GM19397 (cell line): Measurements from ENCODE around the gene CSNK1G2.

Source experiments
- ATAC-seq: cut with Tn5 transposase; IDR thresholded peaks from one replicate; pipeline ENCODE4 v1.9.1; 2021; ENCODE audit warnings: mild to moderate bottlenecking, moderate library complexity; ENCODE audit not compliant: unreplicated experiment

The CSNK1G2 gene

GRCh38 chr19:1943661-1944087 lies 2.7 kb downstream of the CSNK1G2 start:
- no peak for ATAC-seq

GRCh38 chr19:1944088-1944915 lies 3.3 kb downstream of the CSNK1G2 start:
- ATAC-seq: no peak

DNA sequence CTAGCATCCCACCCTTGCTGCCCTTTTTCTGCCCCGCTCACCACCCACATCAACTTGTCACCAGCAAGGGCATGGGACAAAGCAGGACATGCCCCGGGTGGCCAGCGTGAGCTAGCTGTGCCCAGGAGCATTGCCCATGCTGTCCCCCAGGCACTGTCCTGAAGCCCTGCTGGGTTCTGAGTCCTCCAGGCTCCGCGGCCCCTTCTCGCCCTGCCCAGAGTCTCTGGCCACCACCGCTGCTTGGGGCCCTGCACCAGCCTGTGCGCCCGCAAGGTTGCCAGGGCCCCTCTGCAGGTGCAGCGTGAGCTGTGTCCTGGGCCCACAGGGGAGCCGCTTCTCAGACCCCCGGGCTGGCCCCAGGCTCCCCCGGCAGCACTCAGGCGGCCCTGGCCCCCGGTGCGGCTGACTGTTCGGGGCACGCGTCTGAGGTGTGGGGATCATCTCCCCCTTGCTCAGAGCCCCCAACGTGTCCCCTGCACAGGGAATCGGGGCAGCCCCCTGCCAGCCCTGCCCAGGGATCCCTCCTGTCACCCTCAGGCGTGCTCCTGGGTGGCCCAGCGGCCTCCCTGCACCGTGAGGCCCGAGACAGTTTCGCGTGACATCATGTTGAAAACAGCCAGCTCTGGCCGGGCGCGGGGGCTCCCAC lies 4.1 kb downstream of the CSNK1G2 start:
- ATAC-seq: no peak

GRCh38 chr19:1945899-1946298 lies 4.9 kb downstream of the CSNK1G2 start:
- no peak for ATAC-seq

GRCh38 chr19:1947651-1948209 lies 6.8 kb downstream of the CSNK1G2 start:
- no peak for ATAC-seq

GRCh38 chr19:1949304-1950101 lies 8.5 kb downstream of the CSNK1G2 start:
- no peak for ATAC-seq

- no peak for ATAC-seq
Observed at GRCh38 chr19:1950640-1951039, 9.7 kb downstream of the CSNK1G2 start.

GRCh38 chr19:1952635-1953034 lies 11.7 kb downstream of the CSNK1G2 start:
- no peak for ATAC-seq

DNA sequence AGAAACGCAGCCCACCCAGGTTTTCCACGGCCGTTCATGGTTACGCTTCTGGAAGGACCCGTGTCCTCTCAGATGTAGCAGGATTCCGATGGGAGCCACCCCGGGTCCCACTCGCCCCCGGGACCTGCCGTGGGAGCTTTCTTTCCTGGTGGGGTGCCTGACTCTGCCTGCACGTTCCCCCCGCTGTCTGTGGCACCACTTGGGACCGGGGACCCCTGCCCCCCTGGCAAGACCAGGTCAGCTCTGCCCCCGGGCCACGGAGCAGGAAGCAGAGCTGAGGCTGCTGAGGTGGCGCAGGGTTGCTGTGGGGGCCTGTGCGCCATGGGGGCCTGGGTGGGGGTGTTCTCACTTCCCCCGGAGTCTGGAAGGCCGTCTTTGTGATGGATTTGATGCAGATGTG lies 12.1 kb downstream of the CSNK1G2 start:
- no peak for ATAC-seq

DNA sequence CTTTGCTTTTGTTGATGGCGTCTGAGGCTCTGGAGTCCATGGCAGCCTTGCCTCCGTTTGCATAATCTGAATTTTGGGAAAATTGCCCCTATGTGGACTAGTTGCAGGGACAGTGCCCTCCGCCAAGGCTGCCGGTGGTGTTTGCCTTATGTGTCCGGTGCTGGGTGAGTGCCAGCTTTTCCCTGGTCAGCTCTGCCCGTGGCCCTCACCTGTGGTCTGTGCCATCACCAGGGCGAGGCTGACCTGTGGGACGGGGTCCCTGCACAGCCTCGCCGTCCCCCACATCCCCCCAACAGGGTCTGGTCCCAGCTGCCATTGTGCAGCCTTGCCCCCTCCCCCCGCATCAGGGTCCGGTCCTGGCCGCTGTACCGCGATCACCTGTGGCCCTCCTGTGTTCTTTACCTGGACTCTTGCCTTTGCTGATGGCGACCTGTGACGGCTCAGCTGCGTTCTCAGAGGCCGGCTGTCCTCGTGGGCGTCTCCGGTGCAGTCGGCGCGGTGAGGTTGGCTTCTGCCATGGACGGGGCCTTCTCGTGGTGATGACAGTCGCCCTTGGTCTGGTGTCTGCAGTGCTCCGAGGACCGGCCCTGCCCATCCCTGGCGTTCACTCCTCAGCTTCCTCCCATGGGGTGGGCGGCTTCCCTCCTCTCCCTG lies 12.6 kb downstream of the CSNK1G2 start:
- ATAC-seq: no peak

- ATAC-seq: no peak
Observed at GRCh38 chr19:1954532-1954933, 13.6 kb downstream of the CSNK1G2 start.

DNA sequence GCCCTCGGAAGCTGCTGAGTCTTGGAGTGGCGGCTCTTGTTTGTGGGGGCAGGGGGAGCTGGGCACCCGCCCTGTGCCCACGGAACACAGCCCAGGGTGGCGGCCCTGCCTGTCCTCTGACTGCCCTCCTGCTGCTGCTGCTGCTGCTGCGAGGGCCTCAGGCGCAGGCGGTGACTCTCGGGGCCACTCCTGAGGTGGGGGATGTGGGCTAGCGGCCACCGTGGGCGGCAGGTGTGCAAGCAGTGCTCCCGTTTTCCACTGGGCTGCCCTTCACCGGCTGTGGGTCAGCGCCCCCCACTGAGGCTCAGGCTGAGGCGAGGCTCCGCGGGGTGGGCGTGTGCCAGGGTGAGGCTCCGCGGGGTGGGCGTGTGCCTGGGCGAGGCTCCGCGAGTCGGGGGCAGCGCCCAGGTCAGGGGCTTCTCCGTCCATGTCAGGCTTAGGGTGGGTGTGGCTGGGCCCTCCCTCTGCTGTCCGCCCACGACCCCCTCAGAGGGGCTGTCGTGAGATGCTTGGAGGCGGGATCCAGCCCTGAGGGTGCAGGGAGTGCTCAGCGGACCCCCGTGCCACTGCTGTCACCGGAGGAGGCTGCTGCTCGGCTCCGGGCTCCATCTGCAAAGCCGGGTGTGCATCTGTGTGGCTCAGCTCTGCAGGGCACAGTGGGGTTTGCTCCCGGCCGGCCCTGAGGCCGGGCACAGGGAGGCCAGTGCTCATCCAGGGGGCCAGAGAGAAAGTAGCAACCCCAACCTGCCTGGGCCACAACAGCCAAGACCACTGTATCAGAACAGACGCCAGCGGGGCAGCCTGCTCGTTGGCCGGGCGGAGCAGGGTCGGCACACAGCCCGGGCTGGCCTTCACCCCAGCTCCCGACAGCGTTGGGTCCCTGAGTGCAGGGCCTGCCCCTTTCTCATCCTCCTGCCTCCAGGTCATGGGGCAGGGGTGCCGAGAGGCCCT lies 14.5 kb downstream of the CSNK1G2 start:
- no peak for ATAC-seq

DNA sequence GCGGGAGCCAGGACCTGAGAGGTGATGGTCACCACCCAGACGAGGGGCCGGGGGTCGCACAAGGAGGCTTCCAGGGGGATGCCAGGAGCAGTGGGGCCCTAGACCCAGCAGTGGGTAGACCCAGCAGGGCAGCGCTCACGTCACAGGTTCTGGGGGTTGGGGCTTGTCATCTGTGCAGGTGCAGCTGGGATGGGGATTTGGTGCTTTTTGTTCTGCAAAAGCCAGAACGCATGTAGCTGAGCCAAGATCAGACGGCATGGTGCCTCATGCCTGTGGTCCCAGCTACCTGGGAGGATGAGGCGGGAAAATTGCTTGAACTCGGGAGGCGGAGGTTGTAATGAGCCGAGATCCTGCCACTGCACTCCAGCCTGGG lies 15.1 kb downstream of the CSNK1G2 start:
- ATAC-seq: no peak

GRCh38 chr19:1956868-1957492 lies 16.0 kb downstream of the CSNK1G2 start:
- no peak for ATAC-seq

DNA sequence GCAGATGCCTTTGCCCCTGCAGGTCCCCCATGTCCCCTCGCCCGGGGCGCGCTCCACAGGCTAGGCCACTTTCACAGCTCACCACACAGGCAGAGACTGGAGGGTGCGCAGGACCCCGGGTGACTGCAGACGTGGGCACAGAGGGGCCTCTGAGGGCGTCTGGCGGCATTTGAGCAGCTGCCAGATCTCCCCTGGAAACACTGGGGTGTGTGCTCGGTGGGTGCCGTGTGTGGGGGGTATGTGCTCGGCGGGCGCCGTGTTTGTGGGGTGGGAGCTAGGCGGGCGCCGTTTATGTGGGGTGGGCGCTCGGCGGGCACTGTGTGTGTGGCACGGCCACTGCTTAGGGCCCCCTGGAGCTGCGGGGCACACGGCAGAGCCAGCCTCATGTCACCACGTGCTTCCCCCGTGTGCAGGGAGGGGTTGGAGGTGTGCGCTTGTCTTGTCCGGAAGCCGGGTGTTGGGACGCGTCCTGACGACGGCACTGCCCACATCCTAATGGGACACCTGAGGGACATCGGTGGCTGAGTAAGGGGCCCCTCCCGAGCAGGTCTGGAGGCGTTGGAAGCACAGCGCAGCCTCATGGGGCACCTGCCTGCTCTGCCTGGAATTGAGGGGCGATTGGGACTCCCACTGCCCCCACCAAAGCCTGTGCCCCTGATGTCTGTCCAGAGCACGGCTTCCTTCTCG lies 16.7 kb downstream of the CSNK1G2 start:
- ATAC-seq: no peak

- no peak for ATAC-seq
Observed at GRCh38 chr19:1959928-1960589, 19.1 kb downstream of the CSNK1G2 start.

DNA sequence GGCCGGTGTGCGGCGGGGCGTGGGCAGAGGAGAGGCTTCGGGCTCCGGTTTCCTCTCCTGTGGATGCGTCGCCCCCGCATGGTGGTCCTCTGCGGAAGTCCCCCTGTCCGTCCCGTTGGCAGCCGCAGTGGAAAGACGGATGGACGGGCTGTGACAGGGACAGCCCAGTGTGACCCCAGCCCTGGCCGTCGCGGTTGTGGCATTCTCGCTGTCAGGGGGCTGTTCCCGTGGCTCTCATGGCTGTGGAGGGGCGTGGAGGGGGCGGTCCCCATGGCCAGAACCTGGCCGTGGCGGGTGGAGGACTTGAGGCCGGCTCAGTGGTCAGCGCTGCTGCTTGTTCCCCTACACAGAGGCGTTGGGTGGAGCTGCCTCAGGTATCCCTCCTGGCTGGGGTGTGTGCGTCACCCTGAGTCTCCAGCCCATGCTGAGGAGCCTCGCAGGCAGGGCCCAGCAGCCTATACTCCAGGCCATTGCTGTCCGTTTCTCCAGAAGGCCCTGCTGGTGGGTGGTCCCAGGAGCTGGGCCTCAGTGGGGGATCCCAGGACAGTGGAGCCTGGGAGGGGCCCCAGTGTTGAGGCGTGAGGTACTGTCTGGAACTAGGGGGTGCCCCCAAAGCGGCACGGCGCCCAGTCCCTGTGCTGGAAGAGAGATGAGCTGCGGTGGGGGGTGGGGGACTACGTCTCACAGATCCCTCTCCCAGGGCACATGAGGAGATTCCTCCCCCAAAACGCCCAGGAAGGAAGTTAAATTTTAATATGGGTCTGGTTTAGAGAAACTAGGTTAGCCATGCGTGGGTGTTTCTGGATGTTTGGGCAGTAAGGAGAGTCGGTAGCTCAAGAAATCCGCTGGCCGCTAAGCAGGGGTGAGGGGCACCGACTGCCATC lies 20.3 kb downstream of the CSNK1G2 start:
- no peak for ATAC-seq
